HepG2 (cell line): ENCODE results near the gene GPR37. TPM values are rescaled to one million over a fixed set of nuclear protein-coding genes. Genes with fewer than 3 reads are reported as not detected.

ENCODE experiments used
- AGO2 ChIP-seq: fragments of 200-400 bp; formaldehyde crosslinking; optimal IDR thresholded peaks from 2 replicates; pipeline ENCODE3; 2017; ENCODE audit warnings: mild to moderate bottlenecking, low read depth, low read length, moderate library complexity
- CAMTA2 ChIP-seq: sonication (generic); formaldehyde crosslinking; IDR thresholded peaks from 2 replicates; pipeline ENCODE4 v1.4.0; 2020; ENCODE audit warnings: mild to moderate bottlenecking, missing genetic modification reagents, borderline replicate concordance
- GZF1 ChIP-seq: sonication (generic); formaldehyde crosslinking; IDR thresholded peaks from 2 replicates; pipeline ENCODE4 v1.5.1; 2020; ENCODE audit warnings: mild to moderate bottlenecking, missing genetic modification reagents
- NCOA2 ChIP-seq: sonication (generic); formaldehyde crosslinking; IDR thresholded peaks from 2 replicates; pipeline ENCODE4 v1.8.0; 2022; ENCODE audit warnings: inconsistent platforms
- RFX1 ChIP-seq: fragments of 450-650 bp; IDR thresholded peaks from 2 replicates; pipeline ENCODE4 v1.6.1; 2017
- SAFB2 ChIP-seq: sonication (generic); formaldehyde crosslinking; IDR thresholded peaks from 2 replicates; pipeline ENCODE4 v1.5.1; 2020; ENCODE audit warnings: missing genetic modification reagents, low read depth, mild to moderate bottlenecking, borderline replicate concordance
- U2AF2 ChIP-seq: fragments of 200-400 bp; formaldehyde crosslinking; IDR thresholded peaks from 2 replicates; pipeline ENCODE4 v1.6.1; 2017; ENCODE audit warnings: low read depth, mild to moderate bottlenecking, low read length
- ZNF230 ChIP-seq: sonication (generic); formaldehyde crosslinking; IDR thresholded peaks from 2 replicates; pipeline ENCODE4 v1.4.0; 2020; ENCODE audit warnings: mild to moderate bottlenecking, missing genetic modification reagents
- ZNF30 ChIP-seq: sonication (generic); formaldehyde crosslinking; IDR thresholded peaks from 2 replicates; pipeline ENCODE4 v1.5.0; 2020; ENCODE audit warnings: mild to moderate bottlenecking, missing genetic modification reagents
- ZNF567 ChIP-seq: sonication (generic); formaldehyde crosslinking; IDR thresholded peaks from 2 replicates; pipeline ENCODE4 v1.8.1; 2023; ENCODE audit warnings: mild to moderate bottlenecking, missing genetic modification reagents, borderline replicate concordance
- ZNF772 ChIP-seq: sonication (generic); formaldehyde crosslinking; IDR thresholded peaks from 2 replicates; pipeline ENCODE4 v1.5.0; 2020; ENCODE audit warnings: mild to moderate bottlenecking, missing genetic modification reagents
- ZSCAN30 ChIP-seq: sonication (generic); formaldehyde crosslinking; IDR thresholded peaks from 2 replicates; pipeline ENCODE4 v1.5.0; 2020; ENCODE audit warnings: mild to moderate bottlenecking, missing genetic modification reagents
- polyA plus RNA-seq, 8 experiments: library from polyadenylated mRNA; depleted of rRNA in 3 of 8; stranded (reverse) in 7 of 8; unstranded in 1 of 8; fragments of >200 nt; fragmentation: Illumina TruSeq in 4 of 8; extraction: Trizol in 4 of 8; gene quantifications; 2 replicates each; pipeline versions ENCODE4 v1.2.1 to v1.2.3, GENCODE V29; 2011 to 2016; ENCODE audit warnings: low read depth in 4 of 8, missing spikeins in 1 of 8, mixed read lengths in 1 of 8; ENCODE audit not compliant: insufficient read depth in 1 of 8
- total RNA-seq, 5 experiments: library from RNA; depleted of rRNA; stranded (reverse); fragments of >200 nt; fragmentation: Illumina TruSeq; extraction: Trizol; gene quantifications; 2 replicates each; pipeline ENCODE4 v1.2.3, GENCODE V29; 2016; ENCODE audit warnings: low read depth in 1 of 5
- TF ChIP-seq, protein P1 (sequence below): sonication (generic); formaldehyde crosslinking; IDR thresholded peaks from 2 replicates; pipeline ENCODE4 v1.5.1; 2020; ENCODE audit warnings: mild to moderate bottlenecking, missing genetic modification reagents, moderate library complexity
- TF ChIP-seq, protein P2 (sequence below): sonication (generic); formaldehyde crosslinking; IDR thresholded peaks from 2 replicates; pipeline ENCODE4 v1.5.0; 2020; ENCODE audit warnings: mild to moderate bottlenecking, missing genetic modification reagents, moderate library complexity
- TF ChIP-seq, protein P3 (sequence below): sonication (generic); formaldehyde crosslinking; IDR thresholded peaks from 2 replicates; pipeline ENCODE4 v1.4.0; 2020; ENCODE audit warnings: missing genetic modification reagents

The GPR37 gene
- total and polyA plus RNA-seq, 2 of the 13 experiments (the other 11 are each of a cell fraction or from before 2014, with no cell fraction given) = not detected

DNA sequence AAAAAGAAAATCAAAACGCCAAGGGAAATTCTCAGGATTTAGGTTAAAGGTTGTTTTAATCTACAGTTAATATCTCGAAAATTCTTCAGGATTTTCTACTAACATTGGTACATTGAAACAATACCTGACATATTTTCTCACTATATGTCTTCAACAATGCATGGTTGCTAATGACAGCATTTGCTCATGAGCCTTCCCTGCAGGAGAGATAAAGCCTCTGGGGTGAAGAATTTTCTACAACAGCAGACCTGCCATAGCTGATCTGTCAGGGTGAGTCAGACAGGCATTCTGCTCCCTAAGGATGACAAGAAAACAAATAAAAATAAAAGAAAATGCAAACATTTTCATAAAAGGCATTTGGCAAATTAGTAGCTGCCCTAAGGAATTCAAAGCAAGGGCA is 11.7 kb upstream of the GPR37 start (continued):
- TF ChIP-seq, protein P1, sequence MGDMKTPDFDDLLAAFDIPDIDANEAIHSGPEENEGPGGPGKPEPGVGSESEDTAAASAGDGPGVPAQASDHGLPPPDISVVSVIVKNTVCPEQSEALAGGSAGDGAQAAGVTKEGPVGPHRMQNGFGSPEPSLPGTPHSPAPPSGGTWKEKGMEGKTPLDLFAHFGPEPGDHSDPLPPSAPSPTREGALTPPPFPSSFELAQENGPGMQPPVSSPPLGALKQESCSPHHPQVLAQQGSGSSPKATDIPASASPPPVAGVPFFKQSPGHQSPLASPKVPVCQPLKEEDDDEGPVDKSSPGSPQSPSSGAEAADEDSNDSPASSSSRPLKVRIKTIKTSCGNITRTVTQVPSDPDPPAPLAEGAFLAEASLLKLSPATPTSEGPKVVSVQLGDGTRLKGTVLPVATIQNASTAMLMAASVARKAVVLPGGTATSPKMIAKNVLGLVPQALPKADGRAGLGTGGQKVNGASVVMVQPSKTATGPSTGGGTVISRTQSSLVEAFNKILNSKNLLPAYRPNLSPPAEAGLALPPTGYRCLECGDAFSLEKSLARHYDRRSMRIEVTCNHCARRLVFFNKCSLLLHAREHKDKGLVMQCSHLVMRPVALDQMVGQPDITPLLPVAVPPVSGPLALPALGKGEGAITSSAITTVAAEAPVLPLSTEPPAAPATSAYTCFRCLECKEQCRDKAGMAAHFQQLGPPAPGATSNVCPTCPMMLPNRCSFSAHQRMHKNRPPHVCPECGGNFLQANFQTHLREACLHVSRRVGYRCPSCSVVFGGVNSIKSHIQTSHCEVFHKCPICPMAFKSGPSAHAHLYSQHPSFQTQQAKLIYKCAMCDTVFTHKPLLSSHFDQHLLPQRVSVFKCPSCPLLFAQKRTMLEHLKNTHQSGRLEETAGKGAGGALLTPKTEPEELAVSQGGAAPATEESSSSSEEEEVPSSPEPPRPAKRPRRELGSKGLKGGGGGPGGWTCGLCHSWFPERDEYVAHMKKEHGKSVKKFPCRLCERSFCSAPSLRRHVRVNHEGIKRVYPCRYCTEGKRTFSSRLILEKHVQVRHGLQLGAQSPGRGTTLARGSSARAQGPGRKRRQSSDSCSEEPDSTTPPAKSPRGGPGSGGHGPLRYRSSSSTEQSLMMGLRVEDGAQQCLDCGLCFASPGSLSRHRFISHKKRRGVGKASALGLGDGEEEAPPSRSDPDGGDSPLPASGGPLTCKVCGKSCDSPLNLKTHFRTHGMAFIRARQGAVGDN (CRISPR knock-in tag) = no peak
- no peak for TF ChIP-seq ZNF567 (CRISPR knock-in tag)
- TF ChIP-seq ZNF30 (CRISPR knock-in tag) = no peak
- no peak for TF ChIP-seq NCOA2 (CRISPR knock-in tag)
- TF ChIP-seq ZSCAN30 = no peak
- TF ChIP-seq, protein P2, sequence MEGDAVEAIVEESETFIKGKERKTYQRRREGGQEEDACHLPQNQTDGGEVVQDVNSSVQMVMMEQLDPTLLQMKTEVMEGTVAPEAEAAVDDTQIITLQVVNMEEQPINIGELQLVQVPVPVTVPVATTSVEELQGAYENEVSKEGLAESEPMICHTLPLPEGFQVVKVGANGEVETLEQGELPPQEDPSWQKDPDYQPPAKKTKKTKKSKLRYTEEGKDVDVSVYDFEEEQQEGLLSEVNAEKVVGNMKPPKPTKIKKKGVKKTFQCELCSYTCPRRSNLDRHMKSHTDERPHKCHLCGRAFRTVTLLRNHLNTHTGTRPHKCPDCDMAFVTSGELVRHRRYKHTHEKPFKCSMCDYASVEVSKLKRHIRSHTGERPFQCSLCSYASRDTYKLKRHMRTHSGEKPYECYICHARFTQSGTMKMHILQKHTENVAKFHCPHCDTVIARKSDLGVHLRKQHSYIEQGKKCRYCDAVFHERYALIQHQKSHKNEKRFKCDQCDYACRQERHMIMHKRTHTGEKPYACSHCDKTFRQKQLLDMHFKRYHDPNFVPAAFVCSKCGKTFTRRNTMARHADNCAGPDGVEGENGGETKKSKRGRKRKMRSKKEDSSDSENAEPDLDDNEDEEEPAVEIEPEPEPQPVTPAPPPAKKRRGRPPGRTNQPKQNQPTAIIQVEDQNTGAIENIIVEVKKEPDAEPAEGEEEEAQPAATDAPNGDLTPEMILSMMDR = no peak
- TF ChIP-seq CAMTA2 (CRISPR knock-in tag) = no peak
- no peak for TF ChIP-seq AGO2
- TF ChIP-seq ZNF230 (CRISPR knock-in tag) = no peak
- no peak for TF ChIP-seq ZNF772 (CRISPR knock-in tag)
- no peak for TF ChIP-seq GZF1 (CRISPR knock-in tag)
- TF ChIP-seq U2AF2 = no peak
- TF ChIP-seq, protein P3, sequence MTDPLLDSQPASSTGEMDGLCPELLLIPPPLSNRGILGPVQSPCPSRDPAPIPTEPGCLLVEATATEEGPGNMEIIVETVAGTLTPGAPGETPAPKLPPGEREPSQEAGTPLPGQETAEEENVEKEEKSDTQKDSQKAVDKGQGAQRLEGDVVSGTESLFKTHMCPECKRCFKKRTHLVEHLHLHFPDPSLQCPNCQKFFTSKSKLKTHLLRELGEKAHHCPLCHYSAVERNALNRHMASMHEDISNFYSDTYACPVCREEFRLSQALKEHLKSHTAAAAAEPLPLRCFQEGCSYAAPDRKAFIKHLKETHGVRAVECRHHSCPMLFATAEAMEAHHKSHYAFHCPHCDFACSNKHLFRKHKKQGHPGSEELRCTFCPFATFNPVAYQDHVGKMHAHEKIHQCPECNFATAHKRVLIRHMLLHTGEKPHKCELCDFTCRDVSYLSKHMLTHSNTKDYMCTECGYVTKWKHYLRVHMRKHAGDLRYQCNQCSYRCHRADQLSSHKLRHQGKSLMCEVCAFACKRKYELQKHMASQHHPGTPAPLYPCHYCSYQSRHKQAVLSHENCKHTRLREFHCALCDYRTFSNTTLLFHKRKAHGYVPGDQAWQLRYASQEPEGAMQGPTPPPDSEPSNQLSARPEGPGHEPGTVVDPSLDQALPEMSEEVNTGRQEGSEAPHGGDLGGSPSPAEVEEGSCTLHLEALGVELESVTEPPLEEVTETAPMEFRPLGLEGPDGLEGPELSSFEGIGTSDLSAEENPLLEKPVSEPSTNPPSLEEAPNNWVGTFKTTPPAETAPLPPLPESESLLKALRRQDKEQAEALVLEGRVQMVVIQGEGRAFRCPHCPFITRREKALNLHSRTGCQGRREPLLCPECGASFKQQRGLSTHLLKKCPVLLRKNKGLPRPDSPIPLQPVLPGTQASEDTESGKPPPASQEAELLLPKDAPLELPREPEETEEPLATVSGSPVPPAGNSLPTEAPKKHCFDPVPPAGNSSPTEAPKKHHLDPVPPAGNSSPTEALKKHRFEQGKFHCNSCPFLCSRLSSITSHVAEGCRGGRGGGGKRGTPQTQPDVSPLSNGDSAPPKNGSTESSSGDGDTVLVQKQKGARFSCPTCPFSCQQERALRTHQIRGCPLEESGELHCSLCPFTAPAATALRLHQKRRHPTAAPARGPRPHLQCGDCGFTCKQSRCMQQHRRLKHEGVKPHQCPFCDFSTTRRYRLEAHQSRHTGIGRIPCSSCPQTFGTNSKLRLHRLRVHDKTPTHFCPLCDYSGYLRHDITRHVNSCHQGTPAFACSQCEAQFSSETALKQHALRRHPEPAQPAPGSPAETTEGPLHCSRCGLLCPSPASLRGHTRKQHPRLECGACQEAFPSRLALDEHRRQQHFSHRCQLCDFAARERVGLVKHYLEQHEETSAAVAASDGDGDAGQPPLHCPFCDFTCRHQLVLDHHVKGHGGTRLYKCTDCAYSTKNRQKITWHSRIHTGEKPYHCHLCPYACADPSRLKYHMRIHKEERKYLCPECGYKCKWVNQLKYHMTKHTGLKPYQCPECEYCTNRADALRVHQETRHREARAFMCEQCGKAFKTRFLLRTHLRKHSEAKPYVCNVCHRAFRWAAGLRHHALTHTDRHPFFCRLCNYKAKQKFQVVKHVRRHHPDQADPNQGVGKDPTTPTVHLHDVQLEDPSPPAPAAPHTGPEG (CRISPR knock-in tag) = no peak
- no peak for TF ChIP-seq SAFB2 (CRISPR knock-in tag)
- no peak for TF ChIP-seq RFX1
